ENCODE results near the gene SERBP1. TPM values are rescaled to one million over a fixed set of nuclear protein-coding genes. Genes with fewer than 3 reads are reported as not detected.

SERBP1 gene
- total and polyA plus RNA-seq, 2 of the 8 experiments (the other 6 are each of a cell fraction or from before 2014, with no cell fraction given), result 229 to 536 TPM

DNA sequence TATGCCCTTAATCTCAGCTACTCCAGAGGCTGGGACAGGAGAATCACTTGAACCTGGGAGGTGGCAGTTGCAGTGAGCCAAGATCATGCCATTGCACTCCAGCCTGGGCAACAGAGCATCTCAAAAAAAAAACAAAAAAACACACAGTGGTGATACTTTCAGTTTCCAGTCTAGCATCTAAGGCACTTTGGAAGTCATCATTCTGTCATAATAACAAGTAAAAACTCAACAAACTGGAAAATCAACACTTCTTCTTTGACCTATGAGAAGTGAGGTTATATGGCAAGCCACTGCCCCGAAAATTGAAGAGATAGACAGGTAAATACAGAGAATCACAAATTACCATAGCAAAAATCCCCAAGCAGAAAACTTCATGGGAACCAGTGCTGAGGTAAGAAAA lies 70.6 kb downstream of the SERBP1 start:
- CTCF ChIA-PET (ENCODE audit: partially characterized antibody), result interaction anchor here (1.3 to 5.3 kb wide), 2 partner anchors 13 to 138 kb away, joined by 4 to 38 read pairs; no protein-coding TSS in a partner anchor
- POLR2A ChIA-PET (ENCODE audit: partially characterized antibody), result no interaction called here
- Histone ChIP-seq H4K91ac (replicated peaks; ENCODE audit: insufficient read length, low read length) (no peak overlapping the region), H2BK15ac (ENCODE audit: low read length) (no peak overlapping the region), H3K27ac (ENCODE audit: low read depth, low read length) (no peak overlapping the region), H3K4me3 (ENCODE audit: extremely low read depth in 1 of 4, insufficient read depth in 2 of 4, low read depth in 3 of 4, low read length in 4 of 4) (no peak overlapping the region), H3K4me1 (replicated peaks in 1 of 4; ENCODE audit: control insufficient read depth in 3 of 4, insufficient read depth in 4 of 4, low read length in 3 of 4) (no peaks in the 10 kb centered on the region; a peak in 1 of 7 replicates), H2BK5ac (ENCODE audit: low read depth, low read length) (no peak overlapping the region), H2BK120ac (replicated peaks; ENCODE audit: low read depth, low read length) (no peak overlapping the region), H3K9ac (replicated peaks in 1 of 4; ENCODE audit: extremely low read depth in 1 of 4, low read depth in 3 of 4, low read length in 3 of 4) (no peak overlapping the region), H2BK12ac (ENCODE audit: low read depth, low read length) (no peak overlapping the region), H3K79me2 (ENCODE audit: control insufficient read depth in 1 of 2, insufficient read depth in 2 of 2, low read length in 2 of 2) (no peaks in the 10 kb centered on the region), H4K8ac (ENCODE audit: extremely low read depth, insufficient read depth, low read length) (no peak overlapping the region), H3K27me3 (replicated peaks in 1 of 4; ENCODE audit: control insufficient read depth in 3 of 4, extremely low read depth in 1 of 4, insufficient read depth in 3 of 4, low read length in 3 of 4) (no peaks in the 10 kb centered on the region), H3K36me3 (ENCODE audit: control insufficient read depth in 2 of 4, insufficient read depth in 4 of 4, low read length in 3 of 4) (no peaks in the 10 kb centered on the region), H2BK20ac (ENCODE audit: low read length) (no peak overlapping the region), H3K18ac (ENCODE audit: extremely low read depth, low read length) (no peak overlapping the region), H4K20me1 (replicated peaks in 1 of 2; ENCODE audit: control insufficient read depth in 1 of 2, insufficient read depth in 2 of 2, low read length in 2 of 2) (no peaks in the 10 kb centered on the region), H2AK5ac (ENCODE audit: low read depth, low read length) (no peak overlapping the region), H3K79me1 (ENCODE audit: low read depth, low read length) (no peaks in the 10 kb centered on the region), H4K5ac (ENCODE audit: insufficient read length, low read depth, low read length) (no peak overlapping the region), H2AFZ (ENCODE audit: low read length) (no peak overlapping the region), H3K4ac (replicated peaks; ENCODE audit: insufficient read length, low read depth, low read length) (no peak overlapping the region), H3K23me2 (ENCODE audit: low read depth, low read length) (no peaks in the 10 kb centered on the region), H3K23ac (ENCODE audit: insufficient read length) (no peak overlapping the region), H3K14ac (ENCODE audit: insufficient read length) (no peak overlapping the region), H3K9me3 (ENCODE audit: insufficient read depth in 2 of 2, low read depth in 1 of 2, low read length in 1 of 2) (no peaks in the 10 kb centered on the region), H3K56ac (replicated peaks; ENCODE audit: insufficient read length, low read depth, low read length) (no peak overlapping the region), H3K4me2 (ENCODE audit: insufficient read depth in 1 of 2, low read depth in 2 of 2, low read length in 2 of 2) (no peak overlapping the region)
- no peak for DNase-seq (ENCODE audit: low read depth in 1 of 2, low spot score in 2 of 2)
- FAIRE-seq, result no peak
- TF ChIP-seq TBP (IDR thresholded peaks at IDR 0.05; ENCODE audit: low read depth, low read length) (no peak), JUND (IDR thresholded peaks at IDR 0.05; ENCODE audit: low read length) (no peak), ZNF274 (IDR thresholded peaks at IDR 0.05; ENCODE audit: borderline replicate concordance, extremely low read depth, low read length) (no peak), BRCA1 (IDR thresholded peaks at IDR 0.05; ENCODE audit: low read depth, low read length) (no peak), SIRT6 (IDR thresholded peaks at IDR 0.05; ENCODE audit: low read length) (no peak), NRF1 (IDR thresholded peaks at IDR 0.05; ENCODE audit: low read depth, low read length) (no peak), NANOG (IDR thresholded peaks at IDR 0.05; ENCODE audit: insufficient read depth, low read depth, low read length, poor library complexity, severe bottlenecking) (no peak), HDAC6 (IDR thresholded peaks at IDR 0.05; ENCODE audit: low read depth, low read length) (no peak), CEBPB (IDR thresholded peaks at IDR 0.05; ENCODE audit: low read depth, low read length) (no peak), TCF12 (IDR thresholded peaks at IDR 0.05; ENCODE audit: low read depth, low read length) (no peak), GTF2F1 (IDR thresholded peaks at IDR 0.05; ENCODE audit: borderline replicate concordance, low read depth, low read length) (no peak), KDM4A (IDR thresholded peaks at IDR 0.05; ENCODE audit: low read depth, low read length, severe bottlenecking) (no peak)
- 92% methylated on average over 1 of the region's 1 CpG; no CpG with 5 or more reads in 1 of the 2 experiments for WGBS, 2 experiments (ENCODE audit: extremely low coverage in 1 of 2, insufficient coverage in 1 of 2, insufficient read length in 1 of 2, insufficient replicate concordance in 2 of 2, low coverage in 1 of 2, low lambda C conversion rate in 2 of 2, missing lambda C conversion rate in 1 of 2)
